OCI-LY7 (cell line): ENCODE data around the gene SLC10A7.

Experiments
- EZH2phosphoT487 ChIP-seq: fragments of 200-600 bp; sonication (generic); IDR thresholded peaks from 2 replicates; pipeline ENCODE4 v1.6.1; 2018; ENCODE audit warnings: low read depth, borderline replicate concordance, mild to moderate bottlenecking, mixed run types, antibody characterized with exemption, low read length, moderate library complexity, mixed read lengths
- TF ChIP-seq, protein P1 (sequence below): fragments of 200-600 bp; sonication (generic); conservative IDR thresholded peaks from 2 replicates; pipeline ENCODE4 v1.5.1; 2014; ENCODE audit warnings: mild to moderate bottlenecking, antibody characterized with exemption, low read length, moderate library complexity, mixed read lengths

GRCh38 chr4:146522098-146522868 is 543 bp upstream of the SLC10A7 start:
- TF ChIP-seq, protein P1, sequence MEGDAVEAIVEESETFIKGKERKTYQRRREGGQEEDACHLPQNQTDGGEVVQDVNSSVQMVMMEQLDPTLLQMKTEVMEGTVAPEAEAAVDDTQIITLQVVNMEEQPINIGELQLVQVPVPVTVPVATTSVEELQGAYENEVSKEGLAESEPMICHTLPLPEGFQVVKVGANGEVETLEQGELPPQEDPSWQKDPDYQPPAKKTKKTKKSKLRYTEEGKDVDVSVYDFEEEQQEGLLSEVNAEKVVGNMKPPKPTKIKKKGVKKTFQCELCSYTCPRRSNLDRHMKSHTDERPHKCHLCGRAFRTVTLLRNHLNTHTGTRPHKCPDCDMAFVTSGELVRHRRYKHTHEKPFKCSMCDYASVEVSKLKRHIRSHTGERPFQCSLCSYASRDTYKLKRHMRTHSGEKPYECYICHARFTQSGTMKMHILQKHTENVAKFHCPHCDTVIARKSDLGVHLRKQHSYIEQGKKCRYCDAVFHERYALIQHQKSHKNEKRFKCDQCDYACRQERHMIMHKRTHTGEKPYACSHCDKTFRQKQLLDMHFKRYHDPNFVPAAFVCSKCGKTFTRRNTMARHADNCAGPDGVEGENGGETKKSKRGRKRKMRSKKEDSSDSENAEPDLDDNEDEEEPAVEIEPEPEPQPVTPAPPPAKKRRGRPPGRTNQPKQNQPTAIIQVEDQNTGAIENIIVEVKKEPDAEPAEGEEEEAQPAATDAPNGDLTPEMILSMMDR, result no peak
- no peak for TF ChIP-seq EZH2phosphoT487
